Loucy (cell line): ENCODE measurements around the gene CDC42BPB.

Experiments
- H2AFZ ChIP-seq: fragments of 200-600 bp; sonication (generic); 2 replicates; pipeline ENCODE4 v1.6.0; 2016; ENCODE audit warnings: antibody characterized with exemption, mild to moderate bottlenecking, low read length, moderate library complexity
- H3F3A ChIP-seq: fragments of 200-600 bp; 2 replicates; pipeline ENCODE4 v1.6.0; 2016; ENCODE audit warnings: antibody characterized with exemption, low read depth, mild to moderate bottlenecking
- H3K27me3 ChIP-seq: fragments of 200-600 bp; sonication (generic); 2 replicates; pipeline ENCODE4 v1.6.1; 2014; ENCODE audit warnings: low read length, mild to moderate bottlenecking; ENCODE audit not compliant: insufficient read depth, poor library complexity, severe bottlenecking
- H3K36me3 ChIP-seq: fragments of 200-600 bp; sonication (generic); 2 replicates; pipeline ENCODE4 v1.6.1; 2016; ENCODE audit warnings: low read length; ENCODE audit not compliant: insufficient read depth
- H3K4me1 ChIP-seq: fragments of 200-600 bp; sonication (generic); 2 replicates; pipeline ENCODE4 v1.5.1; 2014; ENCODE audit warnings: low read length, mild to moderate bottlenecking; ENCODE audit not compliant: insufficient read depth, poor library complexity, severe bottlenecking
- H3K4me2 ChIP-seq: fragments of 200-600 bp; sonication (generic); 2 replicates; pipeline ENCODE4 v1.6.0; 2014; ENCODE audit warnings: antibody characterized with exemption, low read length, low read depth, mild to moderate bottlenecking; ENCODE audit not compliant: poor library complexity, severe bottlenecking
- H3K4me3 ChIP-seq: fragments of 200-600 bp; sonication (generic); 2 replicates; pipeline ENCODE4 v1.5.1; 2014; ENCODE audit warnings: low read length, mild to moderate bottlenecking, mixed read lengths; ENCODE audit not compliant: poor library complexity, severe bottlenecking
- H3K79me2 ChIP-seq: fragments of 200-600 bp; sonication (generic); 2 replicates; pipeline ENCODE4 v1.6.1; 2014; ENCODE audit warnings: low read length; ENCODE audit not compliant: insufficient read depth
- H3K9ac ChIP-seq: fragments of 200-600 bp; sonication (generic); 2 replicates; pipeline ENCODE4 v1.6.0; 2014; ENCODE audit warnings: mild to moderate bottlenecking, low read depth, low read length, moderate library complexity; ENCODE audit not compliant: poor library complexity, severe bottlenecking
- H3K9me2 ChIP-seq: fragments of 200-600 bp; sonication (generic); replicated peaks from 2 replicates; pipeline ENCODE4 v1.6.1; 2016; ENCODE audit warnings: low read depth, low read length, mixed read lengths
- H3K9me3 ChIP-seq: fragments of 200-600 bp; sonication (generic); 2 replicates; pipeline ENCODE4 v1.6.1; 2014; ENCODE audit warnings: mild to moderate bottlenecking, antibody characterized with exemption, low read length, low read depth; ENCODE audit not compliant: insufficient read depth
- H4K20me1 ChIP-seq: fragments of 200-600 bp; sonication (generic); 2 replicates; pipeline ENCODE4 v1.6.0; 2014; ENCODE audit warnings: antibody characterized with exemption, low read length, mild to moderate bottlenecking; ENCODE audit not compliant: insufficient read depth, poor library complexity, severe bottlenecking
- CTCF ChIP-seq: fragments of 200-600 bp; sonication (generic); conservative IDR thresholded peaks from 2 replicates; pipeline ENCODE4 v1.5.1; 2014; ENCODE audit warnings: mild to moderate bottlenecking, antibody characterized with exemption, low read length
- EZH2phosphoT487 ChIP-seq: fragments of 200-600 bp; IDR thresholded peaks from 2 replicates; pipeline ENCODE4 v1.6.1; 2018; ENCODE audit warnings: antibody characterized with exemption, mild to moderate bottlenecking, moderate library complexity, borderline replicate concordance

Gene CDC42BPB

GRCh38 chr14:103097994-103098957 is 40.9 kb upstream of the CDC42BPB start:
- Histone ChIP-seq H3K9me3 (no peaks in the 10 kb centered on the region), H3K9me2 (no peaks in the 10 kb centered on the region), H3K9ac (no peak overlapping the region), H2AFZ (no peak overlapping the region), H3K27me3 (no peaks in the 10 kb centered on the region), H3K79me2 (no peaks in the 10 kb centered on the region), H3F3A (no peaks in the 10 kb centered on the region), H4K20me1 (no peaks in the 10 kb centered on the region), H3K4me2 (no peak overlapping the region), H3K4me3 (no peak overlapping the region), H3K4me1 (no peaks in the 10 kb centered on the region), H3K36me3 (no peaks in the 10 kb centered on the region)
- TF ChIP-seq EZH2phosphoT487, result no peak
- TF ChIP-seq CTCF, result no peak

- Histone ChIP-seq H3K4me2 (no peak overlapping the region), H3K27me3 (no peaks in the 10 kb centered on the region), H3K9me2 (no peaks in the 10 kb centered on the region), H2AFZ (no peak overlapping the region), H3K4me3 (no peak overlapping the region), H4K20me1 (no peaks in the 10 kb centered on the region), H3F3A (no peaks in the 10 kb centered on the region), H3K9me3 (no peaks in the 10 kb centered on the region), H3K36me3 (no peaks in the 10 kb centered on the region), H3K9ac (no peak overlapping the region), H3K79me2 (no peaks in the 10 kb centered on the region), H3K4me1 (no peaks in the 10 kb centered on the region)
- no peak for TF ChIP-seq EZH2phosphoT487
- TF ChIP-seq CTCF, result no peak
Observed at GRCh38 chr14:103097244-103097993, 40.1 kb upstream of the CDC42BPB start.

GRCh38 chr14:103096387-103096786 is 39.0 kb upstream of the CDC42BPB start:
- Histone ChIP-seq H3K79me2 (no peaks in the 10 kb centered on the region), H4K20me1 (no peaks in the 10 kb centered on the region), H3K4me3 (no peak overlapping the region), H2AFZ (no peak overlapping the region), H3K4me1 (no peaks in the 10 kb centered on the region), H3F3A (no peaks in the 10 kb centered on the region), H3K9me3 (no peaks in the 10 kb centered on the region), H3K27me3 (no peaks in the 10 kb centered on the region), H3K9ac (no peak overlapping the region), H3K4me2 (no peak overlapping the region), H3K36me3 (no peaks in the 10 kb centered on the region), H3K9me2 (no peaks in the 10 kb centered on the region)
- TF ChIP-seq CTCF, result no peak
- TF ChIP-seq EZH2phosphoT487, result no peak
